Erythroblast (primary cell): ENCODE data around the gene PRF1.
"Not testable (repeated sequence)": the region's sequence is repeated elsewhere in the genome, so short reads cannot be mapped to it uniquely, and the experiment has no call there.

Experiments
- DNase-seq, 2 experiments: peaks; one replicate each; lab custom pipeline; 2025; lab: John Stamatoyannopoulos, UW
- GATA1 ChIP-seq: IDR thresholded peaks from 2 replicates; pipeline ENCODE4 v1.6.1; 2011; ENCODE audit warnings: low read depth, mild to moderate bottlenecking, control low read depth, low read length, moderate library complexity
- POLR2A ChIP-seq: IDR thresholded peaks from 2 replicates; pipeline ENCODE4 v1.6.1; 2011; ENCODE audit warnings: mild to moderate bottlenecking, low read length

PRF1 gene

DNA sequence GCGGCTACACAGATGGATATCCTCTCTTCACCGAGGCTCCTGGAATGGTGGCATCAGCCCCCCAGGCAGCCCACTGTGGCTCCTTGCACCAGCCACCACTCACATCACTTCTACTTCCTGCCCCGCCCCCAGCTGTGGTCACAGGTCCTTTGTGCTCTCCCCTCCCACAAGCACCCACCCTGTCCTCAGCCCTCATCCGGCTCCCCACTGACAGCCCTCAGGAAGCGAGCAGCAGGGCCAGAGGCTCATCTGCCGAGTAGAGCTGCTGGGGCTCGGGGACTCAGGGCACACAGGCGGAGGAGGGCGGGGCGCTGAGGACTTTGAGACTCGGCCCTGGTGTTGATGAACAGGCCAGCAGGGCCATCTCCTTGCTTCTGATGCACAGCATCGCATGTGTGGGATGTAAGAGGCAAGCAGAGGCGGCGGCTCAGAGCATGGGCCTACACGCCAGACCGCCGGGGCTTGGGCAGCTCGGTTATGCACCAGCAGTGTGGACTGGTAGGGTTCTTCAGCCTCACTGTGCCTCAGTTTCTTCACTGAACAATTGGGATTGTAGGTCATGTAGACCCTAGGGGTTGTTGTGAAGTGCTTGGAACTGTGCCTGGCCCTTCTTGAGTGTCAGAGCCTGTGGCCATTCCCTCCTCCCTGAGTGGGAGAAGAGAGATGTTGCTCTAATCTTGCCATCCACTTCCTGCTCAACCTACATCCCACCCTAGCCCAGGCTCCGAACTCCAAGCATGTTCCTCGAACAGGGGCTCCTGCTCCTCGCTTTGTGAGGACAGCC lies at the start of gene PRF1:
TSS of gene PRF1 (minus strand) at position 77 of the 784 bp plus-strand sequence. CDS start 1,839 bp downstream, outside the sequence.
- no peak for DNase-seq
- TF ChIP-seq GATA1 (no peak), POLR2A (no peak)

DNA sequence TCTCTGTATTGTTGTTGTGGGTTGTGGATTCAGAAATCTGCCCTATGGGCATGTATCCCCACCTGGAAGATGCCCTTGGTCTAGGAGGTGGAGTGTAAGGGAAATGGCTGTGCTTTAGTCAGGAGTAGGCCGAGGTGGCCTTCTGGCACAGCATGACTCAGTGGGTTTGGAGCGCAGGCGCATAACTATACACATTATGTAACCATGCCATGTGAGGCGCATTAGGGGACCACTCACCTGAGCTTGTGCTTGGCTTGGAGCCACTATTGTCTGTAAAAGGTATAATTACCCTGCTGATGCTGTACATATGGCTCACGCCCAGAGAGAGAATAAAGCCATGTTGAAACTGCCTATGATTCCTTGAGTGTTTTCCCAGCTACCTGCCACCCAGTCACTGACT lies 49.1 kb upstream of the PRF1 start:
- no peak for TF ChIP-seq GATA1
- no peak for TF ChIP-seq POLR2A
- DNase-seq = peak; percentile 48 to 61

DNA sequence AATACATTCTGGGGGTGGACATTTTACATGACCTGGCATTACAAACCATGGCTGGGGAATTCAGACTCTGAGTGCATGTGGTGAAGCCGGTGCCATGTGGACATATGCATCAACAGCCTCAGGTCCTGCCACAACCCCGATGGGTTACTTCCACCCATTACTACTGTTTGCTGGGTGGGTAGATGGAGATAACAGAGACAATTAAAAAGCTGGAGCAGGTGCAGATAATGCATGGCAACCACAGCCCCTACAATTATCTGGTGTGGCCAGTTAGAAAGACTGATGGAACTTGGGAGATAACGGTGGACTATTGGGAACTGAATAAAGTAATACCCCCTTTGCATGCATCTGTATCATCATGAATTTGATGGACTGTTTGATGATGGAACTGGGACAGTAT lies 48.2 kb upstream of the PRF1 start:
- TF ChIP-seq POLR2A (no peak), GATA1 (no peak)
- DNase-seq = no peak

DNA sequence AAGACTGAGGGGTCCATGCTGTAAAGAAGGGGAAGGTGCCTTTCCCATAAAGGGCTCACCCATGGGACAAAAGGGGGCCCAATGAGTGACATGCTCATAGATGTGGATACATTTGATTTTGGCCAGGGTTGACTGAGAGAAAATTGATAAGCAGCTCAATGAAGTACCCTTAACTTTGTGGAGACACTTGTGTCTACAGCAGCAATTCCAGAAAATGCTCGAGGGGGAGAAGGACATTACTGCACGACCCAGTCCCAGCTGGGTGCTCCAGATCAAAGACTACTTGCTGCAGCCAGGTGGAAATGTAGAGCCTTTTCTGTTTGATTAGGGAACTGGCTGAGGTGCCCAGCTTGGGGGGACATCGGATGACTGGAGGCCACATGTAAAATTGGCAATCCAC lies 47.6 kb upstream of the PRF1 start:
- DNase-seq = no peak
- TF ChIP-seq POLR2A (no peak), GATA1 (no peak)

DNA sequence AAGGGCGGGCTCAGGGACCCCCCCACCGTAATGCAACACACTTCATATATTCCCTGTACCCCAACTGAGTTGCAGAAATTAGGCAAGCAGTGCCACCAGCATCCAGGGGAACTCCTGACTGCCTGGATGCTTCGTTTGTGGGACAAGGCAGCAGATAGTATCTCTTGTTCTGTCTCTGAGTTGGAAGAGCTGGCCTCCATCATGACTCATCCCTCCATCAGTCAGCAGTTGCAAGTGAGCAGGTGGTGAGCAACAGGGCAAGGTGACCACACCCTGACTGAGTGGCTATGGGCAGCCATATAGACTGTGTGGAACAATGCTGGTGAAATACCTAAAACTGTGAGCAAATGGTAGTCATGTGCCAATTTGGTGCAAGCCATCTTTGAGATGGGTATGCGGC lies 47.0 kb upstream of the PRF1 start:
- no peak for DNase-seq
- TF ChIP-seq POLR2A (no peak), GATA1 (no peak)

DNA sequence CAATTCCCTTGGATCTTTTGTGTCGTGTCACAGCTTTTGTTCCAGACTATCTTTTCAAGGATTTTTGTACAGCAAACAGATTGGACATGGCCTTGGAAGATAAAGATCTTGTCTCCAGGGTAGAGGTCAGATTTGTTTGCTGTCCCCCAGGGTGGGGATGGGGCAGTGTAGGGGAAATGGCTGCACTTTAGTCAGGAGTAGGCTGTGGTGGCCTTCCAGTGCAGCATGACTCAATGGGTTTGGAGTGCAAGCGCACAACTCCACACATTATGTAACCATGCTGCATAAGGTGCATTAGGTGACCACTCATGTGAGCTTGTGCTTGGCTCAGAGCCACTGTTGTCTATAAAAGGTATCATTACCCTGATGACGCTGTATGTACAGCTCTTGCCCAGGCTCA lies 45.9 kb upstream of the PRF1 start:
- peak; percentile 34 to 59 for DNase-seq
- TF ChIP-seq POLR2A (no peak), GATA1 (no peak)

DNA sequence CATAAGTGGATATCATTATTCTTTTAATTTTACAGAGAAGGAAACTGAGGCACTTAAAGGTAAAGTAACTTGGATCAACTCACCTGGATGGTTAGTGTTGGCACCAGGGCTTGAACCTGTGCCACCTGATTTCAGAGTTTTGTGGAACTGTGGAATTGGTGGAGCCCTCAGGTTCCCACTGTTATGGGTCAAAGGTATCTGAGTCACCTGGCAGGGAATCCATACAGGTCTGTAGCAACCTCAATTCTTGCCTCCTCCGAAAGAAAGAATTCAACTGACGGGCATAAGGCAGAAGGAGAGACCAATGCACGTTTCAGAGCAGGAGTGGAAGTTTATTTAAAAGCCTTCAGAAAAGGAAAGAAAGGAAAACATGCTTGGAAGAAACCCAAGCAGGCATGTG lies 44.5 kb upstream of the PRF1 start:
- TF ChIP-seq POLR2A (no peak), GATA1 (no peak)
- DNase-seq = no peak

DNA sequence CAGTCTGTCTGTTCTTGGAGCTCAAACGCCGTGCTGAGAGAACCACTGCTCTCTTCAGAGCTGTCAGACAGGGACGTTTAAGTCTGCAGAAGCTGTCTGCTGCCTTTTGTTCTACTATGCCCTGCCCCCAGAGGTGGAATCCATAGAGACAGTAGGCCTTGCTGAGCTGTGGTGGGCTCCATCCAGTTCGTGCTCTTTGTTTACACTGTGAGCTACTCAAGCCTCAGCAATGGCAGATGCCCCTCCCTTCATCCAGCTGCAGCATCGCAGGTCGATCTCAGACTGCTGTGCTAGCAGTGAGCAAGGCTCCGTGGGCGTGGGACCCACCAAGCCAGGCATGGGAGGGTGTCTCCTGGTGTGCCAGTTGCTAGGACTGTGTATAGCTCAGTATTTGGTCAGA lies 42.4 kb upstream of the PRF1 start:
- not testable (repeated sequence) for DNase-seq

DNA sequence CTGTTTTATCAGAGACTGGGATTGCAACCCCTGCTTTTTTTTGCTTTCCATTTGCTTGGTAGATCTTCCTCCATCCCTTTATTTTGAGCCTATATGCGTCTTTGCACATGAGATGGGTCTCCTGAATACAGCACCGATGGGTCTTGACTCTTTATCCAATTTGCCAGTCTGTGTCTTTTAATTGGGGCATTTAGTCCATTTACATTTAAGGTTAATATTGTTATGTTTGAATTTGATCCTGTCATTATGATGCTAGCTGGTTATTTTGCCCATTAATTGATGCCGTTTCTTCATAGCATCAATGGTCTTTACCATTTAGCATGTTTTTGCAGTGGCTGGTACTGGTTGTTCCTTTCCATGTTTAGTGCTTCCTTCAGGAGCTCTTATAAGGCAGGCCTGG lies 40.7 kb upstream of the PRF1 start:
- not testable (repeated sequence) for DNase-seq

DNA sequence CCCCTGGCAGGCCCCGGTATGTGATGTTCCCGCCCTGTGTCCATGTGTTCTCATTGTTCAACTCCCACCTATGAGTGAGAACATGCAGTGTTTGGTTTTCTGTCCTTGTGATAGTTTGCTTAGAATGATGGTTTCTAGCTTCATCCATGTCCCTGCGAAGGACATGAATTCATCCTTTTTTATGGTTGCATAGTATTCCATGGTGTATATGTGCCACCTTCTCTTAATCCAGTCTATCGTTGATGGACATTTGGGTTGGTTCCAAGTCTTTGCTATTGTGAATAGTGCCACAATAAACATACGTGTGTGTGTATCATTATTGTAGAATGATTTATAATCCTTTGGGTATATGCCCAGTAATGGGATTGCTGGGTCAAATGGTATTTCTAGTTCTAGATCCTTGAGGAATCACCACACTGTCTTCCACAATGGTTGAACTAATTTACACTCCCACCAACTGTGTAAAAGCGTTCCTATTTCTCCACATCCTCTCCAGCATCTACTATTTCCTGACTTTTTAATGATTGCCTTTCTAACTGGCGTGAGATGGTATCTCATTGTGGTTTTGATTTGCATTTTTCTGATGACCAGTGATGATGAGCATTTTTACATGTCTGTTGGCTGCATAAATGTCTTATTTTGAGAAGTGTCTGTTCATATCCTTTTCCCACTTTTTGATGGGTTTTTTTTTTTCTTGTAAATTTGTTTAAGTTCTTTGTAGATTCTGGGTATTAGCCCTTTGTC lies 37.3 kb upstream of the PRF1 start:
- not testable (repeated sequence) for DNase-seq

DNA sequence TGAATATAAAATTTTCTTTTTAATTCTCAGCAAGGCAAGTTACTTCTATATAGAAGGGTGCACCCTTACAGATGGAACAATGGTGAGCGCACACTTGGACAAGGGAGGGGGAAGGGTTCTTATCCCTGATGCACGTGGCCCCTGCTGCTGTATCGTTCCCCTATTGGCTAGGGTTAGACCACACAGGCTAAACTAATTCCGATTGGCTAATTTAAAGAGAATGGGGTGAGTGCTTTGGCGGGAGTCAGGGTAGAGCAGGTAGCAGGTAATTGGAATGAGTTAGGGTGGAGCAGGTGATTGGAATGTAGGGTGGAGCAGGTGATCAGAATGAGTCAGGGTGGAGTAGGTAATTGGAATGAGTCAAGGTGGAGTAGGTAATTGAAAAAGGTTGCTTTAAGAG lies 32.0 kb upstream of the PRF1 start:
- not testable (repeated sequence) for DNase-seq

DNA sequence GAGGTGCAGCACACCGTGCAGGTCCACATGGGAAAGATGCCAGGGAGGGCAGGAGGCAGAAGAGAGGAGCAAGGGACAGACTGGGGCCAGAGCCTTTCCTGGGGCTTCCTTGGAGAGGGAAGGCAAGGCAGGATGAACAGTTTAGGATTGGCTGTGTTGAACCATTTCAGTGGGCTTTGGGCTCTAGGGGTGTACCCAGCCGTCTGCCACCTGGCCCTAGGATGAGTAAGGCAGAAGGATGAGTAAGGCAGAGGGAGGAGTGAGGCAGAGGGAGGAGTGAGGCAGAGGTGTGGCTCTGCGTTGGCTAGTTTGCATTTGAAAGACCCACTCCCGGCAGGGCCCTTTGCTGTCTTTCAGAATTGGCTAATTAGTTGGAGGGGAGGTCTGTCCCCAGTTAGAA lies 31.5 kb upstream of the PRF1 start:
- DNase-seq = no peak
- TF ChIP-seq GATA1 = no peak
- TF ChIP-seq POLR2A = no peak

DNA sequence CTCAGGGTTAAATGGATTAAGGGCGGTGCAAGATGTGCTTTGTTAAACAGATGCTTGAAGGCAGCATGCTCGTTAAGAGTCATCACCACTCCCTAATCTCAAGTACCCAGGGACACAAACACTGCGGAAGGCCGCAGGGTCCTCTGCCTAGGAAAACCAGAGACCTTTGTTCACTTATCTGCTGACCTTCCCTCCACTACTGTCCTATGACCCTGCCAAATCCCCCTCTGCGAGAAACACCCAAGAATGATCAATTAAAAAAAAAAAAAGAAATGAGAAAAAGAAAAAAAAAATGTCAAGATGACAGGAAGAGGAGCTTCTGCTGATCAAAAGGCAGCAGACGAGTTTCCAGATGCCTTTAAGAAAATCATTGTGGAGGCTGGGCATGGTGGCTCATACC lies 29.2 kb upstream of the PRF1 start:
- not testable (repeated sequence) for DNase-seq

DNA sequence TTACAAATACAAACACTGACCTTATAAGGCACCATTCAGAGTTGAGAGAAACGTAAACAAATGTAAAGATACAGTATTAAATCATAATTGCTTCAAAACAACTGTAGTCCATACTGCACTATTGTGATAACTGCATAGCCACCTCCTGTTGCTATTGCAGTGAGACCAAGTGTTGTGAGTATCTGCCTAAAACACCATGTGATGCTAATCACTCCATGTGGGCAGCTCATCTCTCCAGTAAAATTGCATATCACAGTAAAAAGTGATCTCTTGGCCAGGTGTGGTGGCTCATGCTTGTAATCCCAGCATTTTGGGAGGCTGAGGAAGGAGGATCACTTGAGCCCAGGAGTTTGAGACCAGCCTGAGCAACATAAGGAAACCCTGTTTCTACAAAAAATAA lies 26.8 kb upstream of the PRF1 start:
- TF ChIP-seq POLR2A (no peak), GATA1 (no peak)

DNA sequence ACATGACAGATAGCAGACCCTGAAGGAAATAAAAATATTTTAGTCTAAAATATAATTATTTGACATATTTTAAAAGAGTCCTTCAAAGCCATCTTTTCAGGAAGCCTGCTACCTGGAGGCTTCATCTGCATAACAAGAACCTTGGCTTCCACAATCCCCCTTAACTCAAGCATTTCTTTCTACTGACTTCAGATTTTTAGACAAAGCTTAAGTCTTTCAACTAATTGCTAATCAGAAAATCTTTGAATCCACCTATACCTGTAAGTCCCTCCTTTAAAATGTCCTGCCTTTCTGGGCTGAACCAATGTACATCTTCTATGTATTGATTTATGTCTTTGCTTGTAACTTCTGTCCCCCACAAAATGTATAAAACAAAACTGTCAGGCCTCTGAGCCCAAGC lies 23.5 kb upstream of the PRF1 start:
- TF ChIP-seq POLR2A (no peak), GATA1 (no peak)
- no peak for DNase-seq

More for the DNA sequence above, 26.8 kb upstream of the PRF1 start:
- DNase-seq = no peak
